ENCODE data around the gene UBE2I.

UBE2I gene

DNA sequence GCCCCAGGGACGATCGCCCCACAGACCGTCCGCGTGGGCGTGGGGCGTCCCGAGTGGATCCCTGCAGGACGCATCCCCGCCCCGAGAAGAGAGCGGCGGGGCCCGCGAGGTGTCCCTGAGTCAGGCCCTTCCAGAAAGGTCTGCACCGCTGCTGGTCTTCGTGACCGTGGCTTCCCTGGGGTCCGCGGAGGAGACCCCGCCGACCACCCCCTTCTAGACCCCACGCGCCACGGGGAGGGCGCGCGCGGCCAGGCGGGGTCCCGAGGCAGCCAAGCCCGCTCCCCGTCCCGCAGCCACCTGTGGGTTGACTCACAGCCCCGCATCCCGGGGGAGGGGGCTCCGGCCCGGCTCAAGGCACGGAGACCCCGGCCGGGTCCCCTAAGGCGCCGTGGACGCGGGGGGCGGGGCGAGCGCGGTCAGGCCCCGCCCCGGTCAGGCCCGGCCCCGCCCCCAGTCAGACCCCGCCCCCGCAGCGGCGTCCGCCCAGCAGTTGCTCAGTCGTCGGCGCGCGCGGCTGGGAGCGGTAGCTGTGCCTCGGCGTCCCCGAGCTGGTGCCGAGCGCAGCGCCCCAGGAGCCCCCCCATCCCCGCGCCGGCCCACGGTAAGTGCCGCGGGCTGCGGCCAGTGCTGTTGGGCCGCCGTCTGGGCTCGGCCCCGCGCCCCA, 23.8 kb downstream of the UBE2I start, which contains the start of gene BAIAP3:
BAIAP3 (plus strand) TSS at position 497 of the 664 bp plus-strand sequence. CDS start 4,905 bp downstream, outside the sequence.
- DNase-seq (ENCODE audit: low read depth, low spot score): no peak
- Histone ChIP-seq H3K9me3 (ENCODE audit: insufficient read depth, low read length) (peaks cover 9% of the 10 kb centered on the region; the same call in 1 of the 2 replicates), H3K4me1 (ENCODE audit: insufficient read depth, insufficient read length) (peaks cover 25% of the 10 kb centered on the region), H3K36me3 (ENCODE audit: insufficient read depth, insufficient read length, low read length) (no peaks in the 10 kb centered on the region), H3K9ac (ENCODE audit: insufficient read length, low read depth) (peak within 1 kb of the TSS; percentile 70), H3K4me3 (ENCODE audit: insufficient read length, low read depth) (peak within 1 kb of the TSS; percentile 46), H3K27me3 (ENCODE audit: insufficient read depth, insufficient read length) (peaks cover 53% of the 10 kb centered on the region)
- TF ChIP-seq ZNF274 (IDR thresholded peaks at IDR 0.05; ENCODE audit: low read depth, low read length) (no peak), SUZ12 (IDR thresholded peaks at IDR 0.05; ENCODE audit: extremely low read depth, insufficient read depth, insufficient read length) (peak; percentile 55), YY1 (IDR thresholded peaks at IDR 0.05; ENCODE audit: insufficient read depth, insufficient read length) (no peak)

DNA sequence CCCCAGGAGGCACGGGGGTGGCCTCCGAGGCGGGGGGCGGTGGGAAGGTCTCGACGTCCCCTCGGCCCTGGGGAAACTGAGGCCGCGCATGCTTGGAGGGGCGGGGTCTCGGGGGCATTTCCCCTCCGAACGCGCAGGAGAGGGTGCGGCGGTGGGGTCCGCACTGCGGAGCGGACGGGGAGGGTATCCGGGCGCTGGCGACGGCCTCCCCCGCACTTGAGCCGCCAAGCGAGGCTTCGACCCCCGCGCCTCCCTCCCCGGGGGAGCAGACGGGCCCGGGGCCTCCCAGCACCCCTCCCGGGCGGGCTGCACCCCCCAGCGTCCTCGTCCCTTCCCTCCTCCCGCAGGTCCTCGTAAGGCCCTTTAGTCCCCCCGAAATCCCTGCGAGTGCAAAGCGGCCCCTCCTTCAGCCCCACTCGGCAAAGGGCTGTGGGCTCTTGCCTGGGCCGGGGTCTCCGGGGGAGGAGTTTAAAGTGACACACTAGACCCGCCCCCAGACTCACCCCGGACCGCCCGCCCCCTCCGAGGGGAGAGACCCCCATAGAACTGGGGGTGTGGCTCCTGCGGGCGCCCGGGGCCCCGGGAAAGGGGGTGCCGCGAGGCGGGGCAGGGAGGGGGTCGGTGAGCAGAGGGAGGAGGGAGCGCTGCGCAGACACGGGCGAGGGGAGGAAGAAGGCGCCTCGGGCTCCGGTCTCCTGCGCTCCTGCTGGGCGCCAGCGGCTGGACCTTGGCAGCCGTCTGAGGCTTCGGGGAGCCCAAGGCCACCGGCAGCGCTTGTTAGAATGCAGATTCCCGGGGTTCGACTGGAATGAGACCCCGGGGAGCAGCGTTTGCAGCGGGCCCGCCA, 24.6 kb downstream of the UBE2I start:
- Histone ChIP-seq H3K4me1 (ENCODE audit: insufficient read depth, insufficient read length) (peaks cover 27% of the 10 kb centered on the region), H3K9ac (ENCODE audit: insufficient read length, low read depth) (peak overlapping the region; percentile 70), H3K9me3 (ENCODE audit: insufficient read depth, low read length) (peaks cover 9% of the 10 kb centered on the region; the same call in 1 of the 2 replicates), H3K36me3 (ENCODE audit: insufficient read depth, insufficient read length, low read length) (no peaks in the 10 kb centered on the region), H3K27me3 (ENCODE audit: insufficient read depth, insufficient read length) (peaks cover 53% of the 10 kb centered on the region), H3K4me3 (ENCODE audit: insufficient read length, low read depth) (peak overlapping the region; percentile 46)
- no peak for DNase-seq (ENCODE audit: low read depth, low spot score)
- TF ChIP-seq ZNF274 (IDR thresholded peaks at IDR 0.05; ENCODE audit: low read depth, low read length) (no peak), YY1 (IDR thresholded peaks at IDR 0.05; ENCODE audit: insufficient read depth, insufficient read length) (no peak), SUZ12 (IDR thresholded peaks at IDR 0.05; ENCODE audit: extremely low read depth, insufficient read depth, insufficient read length) (no peak)

DNA sequence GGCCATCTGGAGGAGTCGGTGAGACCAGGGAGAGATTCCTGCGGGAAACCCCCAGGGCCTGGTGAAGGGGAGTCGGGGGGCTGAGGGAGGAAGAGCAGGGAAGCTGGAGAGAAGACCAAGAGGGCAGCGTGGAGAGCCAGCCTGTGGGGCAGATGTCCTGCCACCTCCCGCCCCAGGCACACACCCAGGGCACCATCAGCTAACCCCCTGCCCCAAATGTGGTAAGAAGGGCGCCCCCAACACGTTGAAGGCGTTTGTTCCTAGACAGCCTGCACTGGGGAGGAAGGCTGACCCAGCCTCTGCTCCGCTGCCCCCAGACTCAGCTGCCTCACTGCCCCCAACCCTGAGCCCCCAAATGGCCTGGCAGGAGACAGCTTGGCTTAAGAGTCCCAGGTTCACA, 25.3 kb downstream of the UBE2I start:
- Histone ChIP-seq H3K36me3 (ENCODE audit: insufficient read depth, insufficient read length, low read length) (no peaks in the 10 kb centered on the region), H3K9me3 (ENCODE audit: insufficient read depth, low read length) (peaks cover 9% of the 10 kb centered on the region; the same call in 1 of the 2 replicates), H3K9ac (ENCODE audit: insufficient read length, low read depth) (peak overlapping the region; percentile 26), H3K27me3 (ENCODE audit: insufficient read depth, insufficient read length) (peaks cover 53% of the 10 kb centered on the region), H3K4me3 (ENCODE audit: insufficient read length, low read depth) (peak overlapping the region; percentile 11), H3K4me1 (ENCODE audit: insufficient read depth, insufficient read length) (peaks cover 27% of the 10 kb centered on the region)
- TF ChIP-seq ZNF274 (IDR thresholded peaks at IDR 0.05; ENCODE audit: low read depth, low read length): no peak
- TF ChIP-seq YY1 (IDR thresholded peaks at IDR 0.05; ENCODE audit: insufficient read depth, insufficient read length): no peak
- TF ChIP-seq SUZ12 (IDR thresholded peaks at IDR 0.05; ENCODE audit: extremely low read depth, insufficient read depth, insufficient read length): no peak
- no peak for DNase-seq (ENCODE audit: low read depth, low spot score)

DNA sequence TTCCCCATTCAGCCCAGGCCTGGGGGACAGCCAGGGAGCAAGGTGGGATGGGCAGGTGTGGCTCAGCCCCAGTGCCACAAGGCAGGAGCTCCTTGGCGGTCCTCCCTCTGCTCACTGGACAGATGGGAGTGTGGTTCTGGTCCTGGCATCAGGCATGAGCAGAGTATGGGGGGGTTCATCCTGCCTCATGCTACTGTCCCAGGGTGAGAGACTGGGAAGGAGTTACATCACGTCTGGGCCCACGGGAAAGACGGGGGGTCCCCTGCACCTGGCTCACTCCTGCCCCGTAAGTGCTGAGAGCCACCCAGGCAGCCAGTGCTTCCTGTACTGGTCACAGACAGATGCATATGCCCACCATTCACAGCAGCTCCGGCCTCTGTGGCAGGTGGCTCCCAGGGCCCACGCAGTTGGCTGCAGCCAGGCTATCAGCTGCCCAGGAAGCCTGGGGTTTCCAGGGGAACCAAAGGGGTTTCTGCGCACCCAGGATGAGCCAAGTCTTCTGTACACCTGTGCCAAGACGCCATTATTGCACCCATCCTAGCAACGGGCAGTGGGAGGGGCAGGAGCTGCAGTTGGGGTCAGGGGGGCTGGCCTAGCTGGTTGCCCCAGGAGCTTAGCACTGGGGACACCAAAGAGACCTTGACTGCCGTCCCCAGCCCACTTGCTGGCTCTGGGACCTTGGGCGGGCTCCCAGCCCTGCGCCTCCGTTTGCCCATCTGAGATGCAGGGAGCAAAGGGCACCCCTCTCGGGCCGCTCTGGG, 26.0 kb downstream of the UBE2I start:
- no peak for DNase-seq (ENCODE audit: low read depth, low spot score)
- TF ChIP-seq YY1 (IDR thresholded peaks at IDR 0.05; ENCODE audit: insufficient read depth, insufficient read length): no peak
- no peak for TF ChIP-seq SUZ12 (IDR thresholded peaks at IDR 0.05; ENCODE audit: extremely low read depth, insufficient read depth, insufficient read length)
- no peak for TF ChIP-seq ZNF274 (IDR thresholded peaks at IDR 0.05; ENCODE audit: low read depth, low read length)
- peaks cover 27% of the 10 kb centered on the region for H3K4me1 ChIP-seq (ENCODE audit: insufficient read depth, insufficient read length)
- H3K27me3 ChIP-seq (ENCODE audit: insufficient read depth, insufficient read length): peaks cover 53% of the 10 kb centered on the region
- H3K9me3 ChIP-seq (ENCODE audit: insufficient read depth, low read length): peaks cover 3% of the 10 kb centered on the region; the same call in 1 of the 2 replicates
- H3K9ac ChIP-seq (ENCODE audit: insufficient read length, low read depth): no peak overlapping the region
- H3K36me3 ChIP-seq (ENCODE audit: insufficient read depth, insufficient read length, low read length): no peaks in the 10 kb centered on the region
- H3K4me3 ChIP-seq (ENCODE audit: insufficient read length, low read depth): no peak overlapping the region

DNA sequence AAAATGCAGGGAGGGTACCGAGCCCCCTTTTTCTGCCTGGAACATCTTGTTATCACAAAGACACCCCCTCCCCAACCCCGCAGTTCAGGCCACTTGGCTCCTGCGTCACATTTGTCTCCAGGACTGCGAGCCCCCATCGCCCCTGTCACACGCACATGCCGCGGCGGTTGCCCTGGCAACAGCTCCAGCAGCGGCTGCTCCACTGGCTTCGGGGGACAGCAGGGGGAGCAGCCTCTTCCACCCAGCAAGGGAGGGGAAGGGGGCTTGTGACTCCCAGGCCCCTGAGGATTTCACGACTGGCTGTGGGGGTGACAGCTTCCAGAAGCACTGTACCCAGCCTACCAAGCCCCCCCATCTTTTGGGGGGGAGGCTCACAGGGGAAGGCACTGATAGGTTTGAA, 26.6 kb downstream of the UBE2I start:
- Histone ChIP-seq H3K9ac (ENCODE audit: insufficient read length, low read depth) (no peak overlapping the region), H3K4me3 (ENCODE audit: insufficient read length, low read depth) (no peak overlapping the region), H3K4me1 (ENCODE audit: insufficient read depth, insufficient read length) (peaks cover 27% of the 10 kb centered on the region), H3K9me3 (ENCODE audit: insufficient read depth, low read length) (no peaks in the 10 kb centered on the region), H3K27me3 (ENCODE audit: insufficient read depth, insufficient read length) (peaks cover 53% of the 10 kb centered on the region), H3K36me3 (ENCODE audit: insufficient read depth, insufficient read length, low read length) (no peaks in the 10 kb centered on the region)
- no peak for DNase-seq (ENCODE audit: low read depth, low spot score)
- no peak for TF ChIP-seq ZNF274 (IDR thresholded peaks at IDR 0.05; ENCODE audit: low read depth, low read length)
- TF ChIP-seq SUZ12 (IDR thresholded peaks at IDR 0.05; ENCODE audit: extremely low read depth, insufficient read depth, insufficient read length): no peak
- TF ChIP-seq YY1 (IDR thresholded peaks at IDR 0.05; ENCODE audit: insufficient read depth, insufficient read length): no peak

DNA sequence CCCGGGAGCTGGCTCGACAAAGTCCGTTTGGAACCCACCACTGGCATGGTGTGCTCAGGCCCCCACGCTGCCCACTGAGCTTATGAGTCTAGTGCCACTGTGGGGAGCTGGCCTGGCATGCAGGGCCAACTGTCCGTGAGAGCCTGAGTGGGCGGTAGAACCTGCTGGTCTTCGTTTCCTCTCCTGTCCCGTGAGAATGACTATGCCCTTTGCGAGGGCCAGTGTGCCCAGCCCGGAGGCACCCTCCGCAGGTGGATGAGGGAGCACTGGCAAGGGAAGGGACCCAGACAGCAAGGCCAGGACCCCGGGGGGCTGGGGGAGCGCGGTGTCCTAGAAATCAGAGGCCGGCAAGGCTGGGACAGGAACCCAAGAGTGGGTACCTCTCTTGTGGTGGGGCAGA, 27.2 kb downstream of the UBE2I start:
- Histone ChIP-seq H3K4me3 (ENCODE audit: insufficient read length, low read depth) (no peak overlapping the region), H3K9me3 (ENCODE audit: insufficient read depth, low read length) (no peaks in the 10 kb centered on the region), H3K27me3 (ENCODE audit: insufficient read depth, insufficient read length) (peaks cover 54% of the 10 kb centered on the region), H3K9ac (ENCODE audit: insufficient read length, low read depth) (no peak overlapping the region), H3K36me3 (ENCODE audit: insufficient read depth, insufficient read length, low read length) (no peaks in the 10 kb centered on the region), H3K4me1 (ENCODE audit: insufficient read depth, insufficient read length) (peaks cover 24% of the 10 kb centered on the region)
- no peak for TF ChIP-seq YY1 (IDR thresholded peaks at IDR 0.05; ENCODE audit: insufficient read depth, insufficient read length)
- TF ChIP-seq SUZ12 (IDR thresholded peaks at IDR 0.05; ENCODE audit: extremely low read depth, insufficient read depth, insufficient read length): no peak
- no peak for TF ChIP-seq ZNF274 (IDR thresholded peaks at IDR 0.05; ENCODE audit: low read depth, low read length)
- DNase-seq (ENCODE audit: low read depth, low spot score): no peak
